NCI-H1694 treated with DMSO at 0.1 percent for 48 hours (cell line): ENCODE data around the gene ABCA1.

ENCODE experiments used
- DNase-seq: peaks from one replicate; lab custom pipeline; 2025; lab: John Stamatoyannopoulos, UW

Gene ABCA1

DNA sequence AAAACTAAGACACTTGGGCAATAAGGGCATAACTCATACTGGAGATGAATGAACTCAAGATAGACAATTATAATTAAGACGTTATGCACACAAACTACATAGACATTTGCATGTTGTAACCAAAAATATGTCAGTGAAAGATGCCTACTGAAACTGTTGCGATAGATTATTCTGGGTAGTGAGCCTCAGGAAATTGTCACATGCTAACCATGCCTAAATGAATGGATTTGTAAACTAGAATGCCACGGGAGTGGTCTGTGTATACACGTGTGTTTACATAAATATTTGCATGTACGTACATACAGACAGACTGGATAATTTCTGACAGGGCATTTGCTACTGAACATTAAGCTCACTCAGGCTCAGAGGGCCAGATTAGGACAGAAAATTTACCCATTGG, 162.8 kb downstream of the ABCA1 start:
- no peak for DNase-seq

GRCh38 chr9:104758974-104759373, 169.0 kb downstream of the ABCA1 start:
- peak; percentile 75 for DNase-seq

GRCh38 chr9:104750185-104750767, 177.7 kb downstream of the ABCA1 start:
- no peak for DNase-seq

GRCh38 chr9:104748359-104749031, 179.5 kb downstream of the ABCA1 start:
- DNase-seq, result peak; percentile 28

- peak; percentile 72 for DNase-seq
Observed at GRCh38 chr9:104747565-104748358, 180.2 kb downstream of the ABCA1 start, which contains the start of gene NIPSNAP3A. NIPSNAP3A (plus strand) TSS chr9:104747683; CDS start chr9:104747793, 110 bp downstream.

- DNase-seq, result peak; percentile 72
Observed at GRCh38 chr9:104747245-104747564, 180.8 kb downstream of the ABCA1 start.

- DNase-seq, result no peak
Observed at GRCh38 chr9:104746798-104747197, 181.2 kb downstream of the ABCA1 start.

DNA sequence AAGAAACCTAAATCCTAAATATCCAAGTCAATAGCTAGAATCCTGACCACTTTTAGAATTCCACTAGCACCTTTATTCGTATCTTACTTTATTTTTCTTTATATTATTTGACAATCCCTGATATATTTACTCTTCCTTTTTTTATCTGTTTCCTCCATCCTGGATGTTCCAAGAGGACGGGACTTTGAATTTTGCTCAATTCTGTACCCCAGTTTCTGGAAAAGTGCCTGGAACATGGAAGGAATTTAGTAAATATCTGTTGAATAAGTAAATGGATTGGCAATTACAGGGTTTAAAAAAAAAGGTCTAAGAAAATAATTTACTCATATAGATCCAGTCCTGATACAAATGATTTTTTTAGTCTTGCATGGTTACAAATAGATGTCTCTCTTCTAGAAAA, 181.7 kb downstream of the ABCA1 start:
- DNase-seq, result no peak

- DNase-seq, result no peak
Observed at GRCh38 chr9:104745852-104746251, 182.1 kb downstream of the ABCA1 start.

- peak; percentile 54 for DNase-seq
Observed at GRCh38 chr9:104743376-104743985, 184.5 kb downstream of the ABCA1 start.

DNA sequence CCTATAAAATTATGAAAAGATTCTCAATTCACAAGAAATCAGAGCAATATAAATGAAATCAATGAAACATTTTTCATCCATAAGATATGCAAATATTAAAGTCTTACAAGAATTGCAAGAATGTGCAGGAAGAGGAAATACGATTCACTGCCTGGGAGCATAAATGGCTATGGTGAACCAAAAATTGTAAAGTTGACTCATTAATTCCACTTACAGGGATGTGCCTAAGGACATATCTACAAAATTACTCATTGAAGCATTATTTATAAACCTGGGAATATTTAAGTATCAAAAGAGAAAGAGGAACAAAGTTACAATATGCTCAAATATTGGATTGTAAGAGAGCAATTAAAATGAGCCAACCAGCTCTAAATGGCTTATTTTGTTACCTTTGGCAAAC, 187.3 kb downstream of the ABCA1 start:
- no peak for DNase-seq

- DNase-seq, result no peak
Observed at GRCh38 chr9:104738452-104738851, 189.5 kb downstream of the ABCA1 start.
